Ecto neural progenitor cell (in vitro differentiated cells): ENCODE data around the gene ZNF573.

ENCODE experiments used
- DNase-seq: peaks from one replicate; pipeline ENCODE4 v3.0.0-alpha.2; 2018; ENCODE audit warnings: low spot score

The ZNF573 gene

DNA sequence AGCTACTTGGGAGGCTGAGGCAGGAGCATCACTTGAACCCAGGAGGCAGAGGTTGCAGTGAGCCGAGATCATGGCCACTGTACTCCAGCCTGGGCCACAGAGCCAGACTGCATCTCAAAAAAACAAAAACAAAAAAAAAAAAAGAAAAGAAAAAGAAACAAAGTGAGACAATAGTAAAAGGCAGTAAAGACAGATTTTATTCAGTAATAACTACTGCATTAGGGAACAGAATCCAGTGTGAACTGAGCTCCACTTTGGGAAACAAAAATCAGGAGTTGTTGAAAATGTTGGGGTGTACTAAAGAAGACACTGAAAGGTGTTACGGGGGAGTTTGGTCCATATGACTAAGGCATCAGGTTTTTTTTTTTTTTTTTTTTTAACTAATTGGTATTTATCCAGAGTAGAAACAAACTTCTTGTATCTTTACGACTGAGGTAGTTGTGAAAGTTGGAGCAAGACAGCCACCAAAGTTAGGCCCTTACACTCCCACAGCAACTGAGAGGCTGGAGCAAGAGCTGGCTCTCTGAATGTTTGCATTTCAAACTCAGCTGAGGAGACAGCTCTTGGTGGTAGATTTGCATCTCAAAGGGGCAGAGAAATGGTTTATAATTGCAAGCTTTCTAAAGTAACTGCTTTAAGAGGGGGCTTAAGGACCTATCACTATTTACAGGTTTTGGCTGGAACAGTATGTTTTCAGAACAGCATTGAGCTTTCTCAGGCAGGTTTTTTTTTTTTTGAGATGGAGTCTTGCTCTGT is 84.1 kb downstream of the ZNF573 start:
- no peak for DNase-seq

DNA sequence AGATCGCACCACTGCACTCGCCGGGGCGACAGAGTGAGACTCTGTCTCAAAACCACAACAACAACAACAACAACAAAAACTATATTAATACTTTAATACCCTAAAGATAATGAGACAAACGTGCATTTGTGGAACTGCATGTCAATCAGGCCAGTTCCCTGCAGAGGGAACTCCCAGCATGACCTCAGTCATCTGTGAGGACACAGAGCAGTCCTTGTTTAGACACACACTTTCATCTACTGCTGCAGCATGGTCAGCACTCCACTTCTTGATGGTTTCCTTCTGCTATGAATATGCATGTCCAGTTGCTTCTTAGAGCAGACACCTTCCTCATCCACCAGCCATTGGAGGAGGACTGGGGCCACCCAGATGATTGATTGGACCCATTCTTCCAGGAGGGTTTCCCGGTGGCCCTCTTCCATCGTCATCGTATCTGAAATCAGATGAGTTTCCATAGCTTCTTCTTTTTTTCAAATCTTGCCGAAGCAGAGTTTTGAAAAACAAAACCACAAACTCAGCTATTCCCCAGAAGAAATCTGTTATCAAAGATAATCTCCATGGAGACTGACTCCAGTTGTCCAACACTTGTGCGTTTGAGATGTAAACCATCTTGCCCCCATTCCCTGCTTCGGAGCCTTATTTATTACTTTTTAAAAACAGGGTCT is 86.3 kb downstream of the ZNF573 start:
- DNase-seq = no peak

DNA sequence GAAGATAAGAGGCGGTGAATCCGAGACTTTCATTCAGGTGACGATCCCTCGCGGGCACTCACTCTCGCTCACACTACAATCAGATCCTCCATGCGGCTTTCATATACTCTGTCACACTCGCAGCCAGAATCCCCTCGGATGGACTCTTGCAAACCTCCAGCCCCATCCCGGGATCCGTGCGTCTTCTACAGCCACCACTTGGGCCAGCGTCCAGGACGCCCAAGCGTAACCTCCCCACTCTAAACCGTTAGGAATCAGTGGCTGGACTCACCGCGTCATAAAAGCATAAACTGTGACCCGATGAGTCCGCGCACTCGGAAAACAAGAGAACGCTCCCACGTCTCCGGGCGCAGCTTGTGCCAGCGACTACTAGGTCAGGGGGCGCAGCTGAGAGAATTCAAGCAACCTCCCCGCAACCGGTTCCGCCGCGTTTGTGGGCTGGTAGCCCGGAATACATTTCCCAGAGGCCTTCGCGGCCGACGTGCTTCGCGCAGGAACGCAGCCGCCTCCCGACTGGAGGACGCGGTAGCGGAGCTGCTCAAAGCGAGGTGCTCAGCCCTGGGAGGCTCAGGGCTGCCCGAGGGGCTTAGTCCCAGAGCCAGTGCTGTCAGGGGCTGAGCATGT is 87.4 kb downstream of the ZNF573 start:
- DNase-seq = peak; percentile 88
